HepG2 (cell line): ENCODE results near the gene ENO1. TPM values are rescaled to one million over a fixed set of nuclear protein-coding genes. Genes with fewer than 3 reads are reported as not detected.

Experiments
- ATAC-seq: fragments of 200-7000 bp; cut with Tn5 transposase; 3 replicates; pipeline ENCODE4 v1.9.1; 2020; ENCODE audit warnings: mild to moderate bottlenecking, moderate library complexity
- BruUV-seq: library from RNA; stranded (reverse); fragments of 400-500 nt; replicated peaks from 2 replicates; lab custom pipeline; 2021; lab: Mats Ljungman, UMichigan
- CTCF ChIA-PET: fragments of 300-600 bp; formaldehyde crosslinking; extraction: SDS; loops from one replicate; lab custom pipeline; 2021; ENCODE audit warnings: low total read pairs, inconsistent platforms, low intra/inter-chr PET ratio; lab: Yijun Ruan, JAX
- POLR2A ChIA-PET: fragments of 350-600 bp; sonication (Branson Sonifier 250); formaldehyde crosslinking; loops from one replicate; lab custom pipeline; 2020; ENCODE audit warnings: antibody characterized with exemption, inconsistent platforms; lab: Yijun Ruan, JAX
- DNase-seq: peaks from one replicate; pipeline ENCODE4 v3.0.0-alpha.2; 2015; ENCODE audit warnings: low spot score
- FAIRE-seq: peaks from 3 replicates; lab custom pipeline; 2011; peaks lifted over from hg19 to GRCh38; lab: Jason Lieb, UNC
- H2AFZ ChIP-seq: one replicate; pipeline ENCODE4 v1.6.1; 2011; ENCODE audit warnings: low read length, inconsistent platforms
- H3K27ac ChIP-seq: fragments of 300-600 bp; 3 replicates; pipeline ENCODE4 v1.8.0; 2011; ENCODE audit warnings: mixed run types, mild to moderate bottlenecking, mixed read lengths, low read length, inconsistent platforms; ENCODE audit not compliant: insufficient read depth; ENCODE audit errors: extremely low read length
- H3K27me3 ChIP-seq, 2 experiments: fragments of 200-600 bp in 1 of 2; 2 replicates in 1 of 2; 3 replicates in 1 of 2; pipeline versions ENCODE4 v1.6.0 to v1.8.0; 2011; ENCODE audit warnings: low read length in 2 of 2, mild to moderate bottlenecking in 2 of 2, moderate library complexity in 2 of 2, inconsistent platforms in 1 of 2; ENCODE audit not compliant: insufficient read depth in 2 of 2, control insufficient read depth in 1 of 2
- H3K36me3 ChIP-seq, 2 experiments: fragments of 200-600 bp in 1 of 2; replicated peaks in 1 of 2; 2 replicates in 1 of 2; 3 replicates in 1 of 2; pipeline versions ENCODE4 v1.5.1 to v1.8.0; 2011; ENCODE audit warnings: low read length in 2 of 2, inconsistent platforms in 1 of 2; ENCODE audit not compliant: insufficient read depth in 2 of 2, control insufficient read depth in 1 of 2
- H3K4me1 ChIP-seq: 2 replicates; pipeline ENCODE4 v1.5.1; 2012; ENCODE audit warnings: low read length, inconsistent platforms; ENCODE audit not compliant: insufficient read depth
- H3K4me2 ChIP-seq: 2 replicates; pipeline ENCODE4 v1.6.0; 2011; ENCODE audit warnings: low read depth, low read length, inconsistent platforms
- H3K4me3 ChIP-seq, 3 experiments: fragments of 200-600 bp in 1 of 3; sonication (generic), shearing (Covaris generic) in 1 of 3; replicated peaks in 1 of 3; 2 replicates each; pipeline ENCODE4 v1.5.1; 2011 to 2016; ENCODE audit warnings: low read length in 3 of 3, inconsistent platforms in 2 of 3, low read depth in 2 of 3, mild to moderate bottlenecking in 2 of 3, control low read depth in 1 of 3, mixed read lengths in 1 of 3; ENCODE audit not compliant: insufficient read depth in 1 of 3
- H3K79me2 ChIP-seq: one replicate; pipeline ENCODE4 v1.6.1; 2011; ENCODE audit warnings: low read length, inconsistent platforms; ENCODE audit not compliant: insufficient read depth
- H3K9ac ChIP-seq: 2 replicates; pipeline ENCODE4 v1.6.0; 2011; ENCODE audit warnings: mild to moderate bottlenecking, low read depth, low read length, inconsistent platforms; ENCODE audit not compliant: insufficient read depth
- H3K9me3 ChIP-seq: 2 replicates; pipeline ENCODE4 v1.5.1; 2012; ENCODE audit warnings: mild to moderate bottlenecking, low read length
- H4K20me1 ChIP-seq: 2 replicates; pipeline ENCODE4 v1.6.0; 2011; ENCODE audit warnings: inconsistent platforms, mild to moderate bottlenecking, low read length, moderate library complexity; ENCODE audit not compliant: insufficient read depth
- ATF1 ChIP-seq: IDR thresholded peaks from 2 replicates; pipeline ENCODE4 v1.6.1; 2016; ENCODE audit warnings: mild to moderate bottlenecking, control low read depth
- CCAR2 ChIP-seq: fragments of 200-400 bp; formaldehyde crosslinking; optimal IDR thresholded peaks from 2 replicates; pipeline ENCODE3; 2018; ENCODE audit warnings: low read depth, mild to moderate bottlenecking, low read length, moderate library complexity
- CENPT ChIP-seq: sonication (generic); formaldehyde crosslinking; IDR thresholded peaks from 2 replicates; pipeline ENCODE4 v1.8.0; 2022; ENCODE audit warnings: low read depth, mild to moderate bottlenecking, moderate library complexity, missing genetic modification reagents
- DMTF1 ChIP-seq: sonication (generic); formaldehyde crosslinking; IDR thresholded peaks from 2 replicates; pipeline ENCODE4 v1.4.0; 2020; ENCODE audit warnings: mild to moderate bottlenecking, missing genetic modification reagents
- EZH2 ChIP-seq: conservative IDR thresholded peaks from 2 replicates; pipeline ENCODE4 v1.6.1; 2012; ENCODE audit warnings: mild to moderate bottlenecking, low read depth, low read length, moderate library complexity
- GTF2F1 ChIP-seq: fragments of 150-350 bp; IDR thresholded peaks from 2 replicates; pipeline ENCODE4 v1.6.1; 2014; ENCODE audit warnings: low read length
- NFIB ChIP-seq: sonication (generic); formaldehyde crosslinking; IDR thresholded peaks from 2 replicates; pipeline ENCODE4 v1.9.0; 2021; ENCODE audit warnings: missing genetic modification reagents, mild to moderate bottlenecking, borderline replicate concordance
- NRL ChIP-seq: sonication (generic); formaldehyde crosslinking; IDR thresholded peaks from 2 replicates; pipeline ENCODE4 v1.5.0; 2020; ENCODE audit warnings: missing genetic modification reagents, mild to moderate bottlenecking, moderate library complexity, borderline replicate concordance
- PAF1 ChIP-seq: IDR thresholded peaks from 2 replicates; pipeline ENCODE4 v1.6.1; 2016; ENCODE audit warnings: missing genetic modification reagents, missing compliant biosample characterization
- POLR2A ChIP-seq, 2 experiments: IDR thresholded peaks; 2 replicates each; pipeline ENCODE4 v1.6.1; 2011; ENCODE audit warnings: low read depth in 2 of 2, low read length in 2 of 2, mild to moderate bottlenecking in 1 of 2, moderate library complexity in 1 of 2; ENCODE audit not compliant: insufficient read depth in 1 of 2
- POLR2AphosphoS5 ChIP-seq: IDR thresholded peaks from 2 replicates; pipeline ENCODE4 v1.6.1; 2012; ENCODE audit warnings: low read depth, low read length
- POLR2G ChIP-seq: fragments of 200-400 bp; formaldehyde crosslinking; IDR thresholded peaks from 2 replicates; pipeline ENCODE4 v1.6.1; 2018; ENCODE audit warnings: mild to moderate bottlenecking, low read depth, low read length, moderate library complexity
- RBFOX2 ChIP-seq: fragments of 200-400 bp; formaldehyde crosslinking; IDR thresholded peaks from 2 replicates; pipeline ENCODE4 v1.6.1; 2017; ENCODE audit warnings: low read depth, mild to moderate bottlenecking, low read length
- ZNF296 ChIP-seq: sonication (generic); formaldehyde crosslinking; conservative IDR thresholded peaks from 2 replicates; pipeline ENCODE4 v1.5.0; 2020; ENCODE audit warnings: mild to moderate bottlenecking, missing genetic modification reagents
- ZNF451 ChIP-seq: sonication (generic); formaldehyde crosslinking; IDR thresholded peaks from 2 replicates; pipeline ENCODE4 v1.5.0; 2020; ENCODE audit warnings: mild to moderate bottlenecking, missing genetic modification reagents
- ZNF547 ChIP-seq: sonication (generic); formaldehyde crosslinking; IDR thresholded peaks from 2 replicates; pipeline ENCODE4 v1.5.1; 2020; ENCODE audit warnings: mild to moderate bottlenecking, missing genetic modification reagents
- ZNF776 ChIP-seq: sonication (generic); formaldehyde crosslinking; IDR thresholded peaks from 2 replicates; pipeline ENCODE4 v1.4.0; 2020; ENCODE audit warnings: mild to moderate bottlenecking, missing genetic modification reagents
- WGBS: methylation state at CpG from one replicate; pipeline ENCODE4 v1.1.6; 2017; ENCODE audit warnings: low lambda C conversion rate; 5-methylcytosine and 5-hydroxymethylcytosine counted together
- in situ Hi-C: cut with HindIII; loops from 2 replicates; pipeline ENCODE4 v1.10.0; 2017; ENCODE audit warnings: low pct_unique_long_range_greater_than_20kb; ENCODE audit not compliant: extremely low pct_ligation_motif_present
- intact Hi-C: fragments of 100-400 bp; cut with micrococcal nuclease; formaldehyde crosslinking; loops from one replicate; pipeline ENCODE4 v1.10.0; 2022; ENCODE audit not compliant: unreplicated experiment
- polyA plus RNA-seq, 8 experiments: library from polyadenylated mRNA; depleted of rRNA in 3 of 8; stranded (reverse) in 7 of 8; unstranded in 1 of 8; fragments of >200 nt; fragmentation: Illumina TruSeq in 4 of 8; extraction: Trizol in 4 of 8; gene quantifications; 2 replicates each; pipeline versions ENCODE4 v1.2.1 to v1.2.3, GENCODE V29; 2011 to 2016; ENCODE audit warnings: low read depth in 4 of 8, missing spikeins in 1 of 8, mixed read lengths in 1 of 8; ENCODE audit not compliant: insufficient read depth in 1 of 8
- total RNA-seq, 5 experiments: library from RNA; depleted of rRNA; stranded (reverse); fragments of >200 nt; fragmentation: Illumina TruSeq; extraction: Trizol; gene quantifications; 2 replicates each; pipeline ENCODE4 v1.2.3, GENCODE V29; 2016; ENCODE audit warnings: low read depth in 1 of 5
- TF ChIP-seq, protein P1 (sequence below): sonication (generic); formaldehyde crosslinking; IDR thresholded peaks from 2 replicates; pipeline ENCODE4 v1.4.0; 2020; ENCODE audit warnings: missing genetic modification reagents

ENO1 gene
- total and polyA plus RNA-seq, 2 of the 13 experiments (the other 11 are each of a cell fraction or from before 2014, with no cell fraction given) = 1,559 to 3,103 TPM

- TF ChIP-seq, protein P1, sequence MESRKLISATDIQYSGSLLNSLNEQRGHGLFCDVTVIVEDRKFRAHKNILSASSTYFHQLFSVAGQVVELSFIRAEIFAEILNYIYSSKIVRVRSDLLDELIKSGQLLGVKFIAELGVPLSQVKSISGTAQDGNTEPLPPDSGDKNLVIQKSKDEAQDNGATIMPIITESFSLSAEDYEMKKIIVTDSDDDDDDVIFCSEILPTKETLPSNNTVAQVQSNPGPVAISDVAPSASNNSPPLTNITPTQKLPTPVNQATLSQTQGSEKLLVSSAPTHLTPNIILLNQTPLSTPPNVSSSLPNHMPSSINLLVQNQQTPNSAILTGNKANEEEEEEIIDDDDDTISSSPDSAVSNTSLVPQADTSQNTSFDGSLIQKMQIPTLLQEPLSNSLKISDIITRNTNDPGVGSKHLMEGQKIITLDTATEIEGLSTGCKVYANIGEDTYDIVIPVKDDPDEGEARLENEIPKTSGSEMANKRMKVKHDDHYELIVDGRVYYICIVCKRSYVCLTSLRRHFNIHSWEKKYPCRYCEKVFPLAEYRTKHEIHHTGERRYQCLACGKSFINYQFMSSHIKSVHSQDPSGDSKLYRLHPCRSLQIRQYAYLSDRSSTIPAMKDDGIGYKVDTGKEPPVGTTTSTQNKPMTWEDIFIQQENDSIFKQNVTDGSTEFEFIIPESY (CRISPR knock-in tag) = peak; percentile 82
- TF ChIP-seq NRL (CRISPR knock-in tag) = no peak
- no peak for TF ChIP-seq CENPT (CRISPR knock-in tag)
- no peak for TF ChIP-seq ZNF547 (CRISPR knock-in tag)
- no peak for TF ChIP-seq ATF1 (CRISPR knock-in tag)
- TF ChIP-seq ZNF776 (CRISPR knock-in tag) = no peak
- no peak for TF ChIP-seq NFIB (CRISPR knock-in tag)
- TF ChIP-seq GTF2F1 = no peak
- no peak for TF ChIP-seq CCAR2
Observed at GRCh38 chr1:8866173-8866791, 12.2 kb downstream of the ENO1 start (continued).

DNA sequence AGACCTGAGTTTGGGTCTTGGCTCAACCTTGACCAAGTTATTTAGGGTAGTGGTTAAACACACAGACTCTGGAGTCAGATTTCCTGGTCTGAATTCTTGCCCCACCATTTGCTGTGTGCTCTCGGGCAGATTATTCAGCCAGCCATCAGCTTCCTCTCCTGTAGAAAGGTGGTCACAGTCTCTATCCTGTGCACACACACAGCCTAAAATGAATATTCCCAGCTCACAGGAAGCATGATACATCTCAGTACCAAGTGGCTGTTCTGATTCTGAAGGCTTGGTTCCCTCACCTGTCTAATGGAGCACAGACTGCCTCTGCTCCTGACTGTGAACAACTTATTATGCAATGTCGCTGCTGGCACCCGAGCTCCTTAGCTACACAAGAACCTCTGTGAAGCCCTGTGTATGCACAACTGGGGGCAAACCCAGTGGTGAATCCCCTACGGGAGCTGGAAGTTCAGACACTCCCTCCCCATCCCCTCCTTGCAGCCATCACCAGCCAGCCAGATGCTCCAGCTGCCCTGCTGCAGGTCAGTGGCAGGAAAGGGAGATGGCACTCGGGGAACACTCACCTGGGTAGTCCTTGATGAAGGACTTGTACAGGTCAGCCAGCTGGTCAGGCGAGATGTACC lies 13.7 kb downstream of the ENO1 start:
- ChIA-PET POLR2A (interaction anchor here (0.6 to 13.6 kb wide), 6 partner anchors 9 to 125 kb away, joined by 3 to 116 read pairs (median 4); partner anchors contain the start of gene ENO1), CTCF (no interaction called here)
- no TSS peak for BruUV-seq
- peaks cover 58 to 88% of the 10 kb centered on the region in 2 experiments for H3K36me3 ChIP-seq
- intact Hi-C loops = no loop called here
- no peak overlapping the region for H2AFZ ChIP-seq
- no peak for DNase-seq
- in situ Hi-C loops = no loop called here
- H3K9ac ChIP-seq = no peak overlapping the region
- no peak for FAIRE-seq
- peaks cover 94% of the 10 kb centered on the region for H4K20me1 ChIP-seq
- no peaks in the 10 kb centered on the region for H3K9me3 ChIP-seq
- H3K4me1 ChIP-seq = peaks cover 95% of the 10 kb centered on the region
- ATAC-seq = no peak
- no peak overlapping the region for H3K4me2 ChIP-seq
- peak overlapping the region; percentile 33 for H3K27ac ChIP-seq
- WGBS = 100% methylated on average over 1 of the region's 6 CpGs
- no peak overlapping the region for H3K4me3 ChIP-seq
- H3K79me2 ChIP-seq = peaks cover 29% of the 10 kb centered on the region
- no peaks in the 10 kb centered on the region for H3K27me3 ChIP-seq
- TF ChIP-seq POLR2A (IDR thresholded peaks at IDR 0.05; ENCODE audit: insufficient read depth in 1 of 2, low read depth in 2 of 2, low read length in 2 of 2) = peak in 1 of 2 experiments; percentile 58; a peak in 2 of 4 replicates
- peak; percentile 37 for TF ChIP-seq POLR2G
- 0 out of 2 replicates have a peak, but pooled peaks have one; percentile 18 for TF ChIP-seq ZNF451
- 0 out of 2 replicates have a peak, but pooled peaks have one; percentile 14 for TF ChIP-seq RBFOX2
- TF ChIP-seq EZH2 = no peak
- TF ChIP-seq ZNF296 (CRISPR knock-in tag) = no peak
- TF ChIP-seq POLR2AphosphoS5 = peak; percentile 41; the same call in 1 of the 2 replicates
- TF ChIP-seq PAF1 (CRISPR knock-in tag) = 0 out of 2 replicates have a peak, but pooled peaks have one; percentile 8
- TF ChIP-seq DMTF1 (CRISPR knock-in tag) = no peak
